ENCODE measurements around the gene AUP1.
A peak's percentile ranks its signal among the peaks of the same experiment; 100 is the strongest.

The AUP1 gene

GRCh38 chr2:74529357-74530238, at the start of gene AUP1, which contains the start of gene HTRA2:
Gene AUP1 (minus strand): TSS chr2:74529706. CDS start chr2:74529629, 77 bp downstream.
Gene HTRA2 (plus strand): TSS chr2:74529933. CDS start chr2:74530007, 74 bp downstream.
- no peak for TF ChIP-seq CTCF (conservative IDR thresholded peaks at IDR 0.05; ENCODE audit: low read depth)
- peak; percentile 99 for DNase-seq (ENCODE audit: low spot score)
- H3K27ac ChIP-seq: peak within 1 kb of the TSS; percentile 83
- CTCF ChIA-PET: interaction anchor here (0.6 to 4.3 kb wide), 3 partner anchors 48 to 138 kb away, joined by 3 to 41 read pairs (median 5); partner anchors contain the start of genes CCDC142 and TTC31
- POLR2A ChIA-PET (ENCODE audit: low non-redundant PET): interaction anchor here (0.5 to 0.8 kb wide), 4 partner anchors 19 to 138 kb away, joined by 3 to 12 read pairs (median 4); no protein-coding TSS in a partner anchor

- H3K27ac ChIP-seq: no peak overlapping the region
- no peak for TF ChIP-seq CTCF (conservative IDR thresholded peaks at IDR 0.05; ENCODE audit: low read depth)
- no peak for DNase-seq (ENCODE audit: low spot score)
- POLR2A ChIA-PET (ENCODE audit: low non-redundant PET): no interaction called here
- CTCF ChIA-PET: no interaction called here
These were observed 48.9 kb upstream of the AUP1 start for GRCh38 chr2:74578408-74578807.

- ChIA-PET CTCF (no interaction called here), POLR2A (ENCODE audit: low non-redundant PET) (no interaction called here)
- H3K27ac ChIP-seq: no peak overlapping the region
- no peak for TF ChIP-seq CTCF (conservative IDR thresholded peaks at IDR 0.05; ENCODE audit: low read depth)
- DNase-seq (ENCODE audit: low spot score): no peak
These were observed 47.9 kb upstream of the AUP1 start for GRCh38 chr2:74577448-74577847.

GRCh38 chr2:74576863-74577229, 47.3 kb upstream of the AUP1 start:
- DNase-seq (ENCODE audit: low spot score): no peak
- no peak for TF ChIP-seq CTCF (conservative IDR thresholded peaks at IDR 0.05; ENCODE audit: low read depth)
- H3K27ac ChIP-seq: no peak overlapping the region
- CTCF ChIA-PET: no interaction called here
- POLR2A ChIA-PET (ENCODE audit: low non-redundant PET): no interaction called here

GRCh38 chr2:74576211-74576862, 46.8 kb upstream of the AUP1 start:
- H3K27ac ChIP-seq: no peak overlapping the region
- no peak for DNase-seq (ENCODE audit: low spot score)
- POLR2A ChIA-PET (ENCODE audit: low non-redundant PET): no interaction called here
- CTCF ChIA-PET: no interaction called here
- no peak for TF ChIP-seq CTCF (conservative IDR thresholded peaks at IDR 0.05; ENCODE audit: low read depth)

GRCh38 chr2:74575320-74575719, 45.8 kb upstream of the AUP1 start:
- no peak for TF ChIP-seq CTCF (conservative IDR thresholded peaks at IDR 0.05; ENCODE audit: low read depth)
- POLR2A ChIA-PET (ENCODE audit: low non-redundant PET): no interaction called here
- CTCF ChIA-PET: interaction anchor here (0.6 kb wide), 2 partner anchors 90 to 240 kb away, joined by 3 to 5 read pairs; no protein-coding TSS in a partner anchor
- no peak overlapping the region for H3K27ac ChIP-seq
- no peak for DNase-seq (ENCODE audit: low spot score)

Data from RWPE1 (cell line).